Activated CD8-positive, alpha-beta T cell treated with anti-CD3 and anti-CD28 coated beads, Interleukin-2, amount 10 ng/mL, durations not matched to agents 7 days and 5 days (primary cell): Measurements from ENCODE around the gene SRGN. TPM values are rescaled to one million over a fixed set of nuclear protein-coding genes. Genes with fewer than 3 reads are reported as not detected.
"Not testable (repeated sequence)": the region's sequence is repeated elsewhere in the genome, so short reads cannot be mapped to it uniquely, and the experiment has no call there.

Experiments used
- ATAC-seq: fragments of 150-1000 bp; cut with Tn5 transposase; one replicate; pipeline ENCODE4 v1.10.0; 2021; ENCODE audit warnings: moderate library complexity
- CTCF ChIA-PET: fragments of 350-600 bp; sonication (Branson Sonifier 250); formaldehyde crosslinking; loops from one replicate; lab custom pipeline; 2021; ENCODE audit warnings: antibody characterized with exemption; lab: Charles Lee
- POLR2A ChIA-PET: fragments of 350-600 bp; sonication (Branson Sonifier 250); formaldehyde crosslinking; loops from one replicate; lab custom pipeline; 2021; ENCODE audit warnings: antibody characterized with exemption; lab: Charles Lee
- DNase-seq: peaks from one replicate; pipeline ENCODE4 v3.0.0-alpha.2; 2020
- H3K27ac Mint-ChIP-seq: one replicate; pipeline ENCODE4 v1.8.0; 2021; ENCODE audit warnings: mild to moderate bottlenecking, mixed read lengths
- H3K27me3 Mint-ChIP-seq: one replicate; pipeline ENCODE4 v1.8.0; 2021; ENCODE audit warnings: low read depth, mixed read lengths
- H3K36me3 Mint-ChIP-seq: one replicate; pipeline ENCODE4 v1.8.0; 2021; ENCODE audit warnings: low read depth, mixed read lengths
- H3K4me1 Mint-ChIP-seq: one replicate; pipeline ENCODE4 v1.8.0; 2021; ENCODE audit warnings: low read depth, mixed read lengths
- H3K4me3 Mint-ChIP-seq: one replicate; pipeline ENCODE4 v1.8.0; 2021; ENCODE audit warnings: mild to moderate bottlenecking, mixed read lengths
- H3K9me3 Mint-ChIP-seq: one replicate; pipeline ENCODE4 v1.8.0; 2022; ENCODE audit warnings: mixed read lengths; ENCODE audit not compliant: insufficient read depth
- total RNA-seq, 2 experiments: library from RNA; stranded (reverse); gene quantifications; one replicate each; pipeline ENCODE4 v1.2.3, GENCODE V29; 2021

The SRGN gene
- 100 to 1,000 TPM; 166 to 168 TPM for total RNA-seq

- ATAC-seq: peak; percentile 58
- Mint-ChIP-seq H3K9me3 (no peaks in the 10 kb centered on the region), H3K36me3 (peaks cover 35% of the 10 kb centered on the region), H3K4me1 (peaks cover 58% of the 10 kb centered on the region), H3K4me3 (peak within 1 kb of the TSS; percentile 82), H3K27ac (peak within 1 kb of the TSS; percentile 95), H3K27me3 (no peaks in the 10 kb centered on the region)
- ChIA-PET POLR2A (interaction anchor here (0.6 to 6.1 kb wide), 25 partner anchors 8 to 141 kb away, joined by 3 to 49 read pairs (median 4); no protein-coding TSS in a partner anchor), CTCF (interaction anchor here (1.0 to 7.6 kb wide), 5 partner anchors 12 to 82 kb away, joined by 3 to 52 read pairs (median 6); no protein-coding TSS in a partner anchor)
- peak; percentile 90 for DNase-seq
Observed at GRCh38 chr10:69087590-69088470, at the start of gene SRGN. TSS of gene SRGN (plus strand) at chr10:69088103. CDS start at chr10:69088158, 55 bp downstream.

- H3K9me3 Mint-ChIP-seq, DNase-seq, H3K27me3 Mint-ChIP-seq, H3K4me3 Mint-ChIP-seq, H3K36me3 Mint-ChIP-seq, ATAC-seq, H3K27ac Mint-ChIP-seq: not testable (repeated sequence)
- ChIA-PET CTCF (interaction anchor here (1.2 kb wide), 1 partner anchor 35 kb away, joined by 4 read pairs; no protein-coding TSS in a partner anchor), POLR2A (interaction anchor here (0.6 kb wide), 1 partner anchor 9 kb away, joined by 3 read pairs; no protein-coding TSS in a partner anchor)
- peaks cover 23% of the 10 kb centered on the region for H3K4me1 Mint-ChIP-seq
Observed at GRCh38 chr10:69040904-69041303, 47.0 kb upstream of the SRGN start.

- ChIA-PET POLR2A (interaction anchor here (1.3 to 4.2 kb wide), 2 partner anchors 45 to 46 kb away, joined by 3 to 49 read pairs; partner anchors contain the start of gene SRGN), CTCF (no interaction called here)
- H3K9me3 Mint-ChIP-seq: no peaks in the 10 kb centered on the region
- peaks cover 2% of the 10 kb centered on the region for H3K36me3 Mint-ChIP-seq
- ATAC-seq: no peak
- no peak overlapping the region for H3K4me3 Mint-ChIP-seq
- DNase-seq: no peak
- peaks cover 33% of the 10 kb centered on the region for H3K4me1 Mint-ChIP-seq
- H3K27ac Mint-ChIP-seq: no peak overlapping the region
- H3K27me3 Mint-ChIP-seq: no peaks in the 10 kb centered on the region
Observed at GRCh38 chr10:69042417-69042816, 45.5 kb upstream of the SRGN start.

GRCh38 chr10:69042838-69043237 lies 45.1 kb upstream of the SRGN start:
- peaks cover 34% of the 10 kb centered on the region for H3K4me1 Mint-ChIP-seq
- no peak for ATAC-seq
- no peak for DNase-seq
- no peaks in the 10 kb centered on the region for H3K27me3 Mint-ChIP-seq
- CTCF ChIA-PET: no interaction called here
- H3K27ac Mint-ChIP-seq: no peak overlapping the region
- no peak overlapping the region for H3K4me3 Mint-ChIP-seq
- H3K36me3 Mint-ChIP-seq: peaks cover 2% of the 10 kb centered on the region
- POLR2A ChIA-PET: interaction anchor here (4.2 kb wide), 1 partner anchor 44 kb away, joined by 49 read pairs; the partner anchor contains the start of gene SRGN
- H3K9me3 Mint-ChIP-seq: no peaks in the 10 kb centered on the region

GRCh38 chr10:69043931-69044531 lies 43.9 kb upstream of the SRGN start:
- peaks cover 2% of the 10 kb centered on the region for H3K36me3 Mint-ChIP-seq
- peak overlapping the region; percentile 95 for H3K27ac Mint-ChIP-seq
- DNase-seq: peak; percentile 59
- ChIA-PET CTCF (interaction anchor here (0.9 to 4.5 kb wide), 8 partner anchors 11 to 88 kb away, joined by 3 to 39 read pairs (median 7); partner anchors contain the start of gene DDX21), POLR2A (interaction anchor here (1.4 to 4.2 kb wide), 5 partner anchors 12 to 88 kb away, joined by 3 to 49 read pairs (median 8); partner anchors contain the start of genes DDX21 and SRGN)
- no peak overlapping the region for H3K4me3 Mint-ChIP-seq
- peaks cover 40% of the 10 kb centered on the region for H3K4me1 Mint-ChIP-seq
- H3K27me3 Mint-ChIP-seq: no peaks in the 10 kb centered on the region
- peak; percentile 49 for ATAC-seq
- no peaks in the 10 kb centered on the region for H3K9me3 Mint-ChIP-seq

GRCh38 chr10:69044546-69044945 lies 43.4 kb upstream of the SRGN start:
- ATAC-seq: no peak
- Mint-ChIP-seq H3K4me3 (no peak overlapping the region), H3K4me1 (peaks cover 41% of the 10 kb centered on the region)

GRCh38 chr10:69045441-69046300 lies 42.2 kb upstream of the SRGN start:
- peak overlapping the region; percentile 29 for H3K4me3 Mint-ChIP-seq
- H3K36me3 Mint-ChIP-seq: peaks cover 2% of the 10 kb centered on the region
- H3K27ac Mint-ChIP-seq: peak overlapping the region; percentile 95
- peak; percentile 41 for DNase-seq
- CTCF ChIA-PET: interaction anchor here (1.1 to 4.5 kb wide), 7 partner anchors 10 to 47 kb away, joined by 3 to 39 read pairs (median 11); no protein-coding TSS in a partner anchor
- no peaks in the 10 kb centered on the region for H3K27me3 Mint-ChIP-seq
- no peaks in the 10 kb centered on the region for H3K9me3 Mint-ChIP-seq
- POLR2A ChIA-PET: interaction anchor here (0.5 to 4.2 kb wide), 10 partner anchors 8 to 149 kb away, joined by 3 to 49 read pairs (median 4); partner anchors contain the start of gene SRGN
- peak; percentile 75 for ATAC-seq
- peaks cover 44% of the 10 kb centered on the region for H3K4me1 Mint-ChIP-seq

More at GRCh38 chr10:69044546-69044945, 43.4 kb upstream of the SRGN start:
- no peak for DNase-seq
- POLR2A ChIA-PET: interaction anchor here (0.6 to 4.2 kb wide), 6 partner anchors 12 to 89 kb away, joined by 3 to 49 read pairs (median 6); partner anchors contain the start of genes DDX21 and SRGN
- Mint-ChIP-seq H3K36me3 (peaks cover 2% of the 10 kb centered on the region), H3K27me3 (no peaks in the 10 kb centered on the region), H3K27ac (peak overlapping the region; percentile 95), H3K9me3 (no peaks in the 10 kb centered on the region)
- CTCF ChIA-PET: interaction anchor here (0.9 to 4.5 kb wide), 9 partner anchors 11 to 89 kb away, joined by 3 to 39 read pairs (median 3); partner anchors contain the start of gene DDX21

GRCh38 chr10:69047111-69047832 lies 40.6 kb upstream of the SRGN start:
- POLR2A ChIA-PET: interaction anchor here (0.9 to 5.6 kb wide), 2 partner anchors 41 to 1357 kb away, joined by 3 to 32 read pairs; partner anchors contain the start of gene SRGN
- Mint-ChIP-seq H3K9me3 (no peaks in the 10 kb centered on the region), H3K27ac (peak overlapping the region; percentile 15), H3K4me3 (no peak overlapping the region), H3K36me3 (peaks cover 2% of the 10 kb centered on the region), H3K27me3 (no peaks in the 10 kb centered on the region), H3K4me1 (peaks cover 54% of the 10 kb centered on the region)
- ATAC-seq: no peak
- no peak for DNase-seq
- CTCF ChIA-PET: interaction anchor here (2.0 to 4.5 kb wide), 3 partner anchors 15 to 45 kb away, joined by 4 to 39 read pairs (median 19); no protein-coding TSS in a partner anchor

GRCh38 chr10:69048103-69048502 lies 39.8 kb upstream of the SRGN start:
- ATAC-seq (no peak), DNase-seq (no peak)

GRCh38 chr10:69049566-69049961 lies 38.3 kb upstream of the SRGN start:
- DNase-seq: no peak
- Mint-ChIP-seq H3K27ac (peak overlapping the region; percentile 30), H3K27me3 (no peaks in the 10 kb centered on the region), H3K4me3 (no peak overlapping the region), H3K9me3 (no peaks in the 10 kb centered on the region), H3K4me1 (peaks cover 59% of the 10 kb centered on the region), H3K36me3 (peaks cover 2% of the 10 kb centered on the region)
- no peak for ATAC-seq
- CTCF ChIA-PET: no interaction called here
- POLR2A ChIA-PET: interaction anchor here (1.0 to 5.6 kb wide), 2 partner anchors 9 to 39 kb away, joined by 3 to 32 read pairs; partner anchors contain the start of gene SRGN

More at GRCh38 chr10:69048103-69048502, 39.8 kb upstream of the SRGN start:
- H3K27me3 Mint-ChIP-seq: no peaks in the 10 kb centered on the region
- no peak overlapping the region for H3K4me3 Mint-ChIP-seq
- peaks cover 2% of the 10 kb centered on the region for H3K36me3 Mint-ChIP-seq
- H3K27ac Mint-ChIP-seq: no peak overlapping the region
- POLR2A ChIA-PET: interaction anchor here (0.6 to 5.6 kb wide), 2 partner anchors 40 to 1164 kb away, joined by 3 to 32 read pairs; partner anchors contain the start of genes SIRT1 and SRGN
- no peaks in the 10 kb centered on the region for H3K9me3 Mint-ChIP-seq
- H3K4me1 Mint-ChIP-seq: peaks cover 62% of the 10 kb centered on the region
- CTCF ChIA-PET: interaction anchor here (2.0 to 4.5 kb wide), 2 partner anchors 14 to 44 kb away, joined by 4 to 39 read pairs; no protein-coding TSS in a partner anchor
